K562 (cell line): ENCODE measurements around the gene ABCG1. TPM values are rescaled to one million over a fixed set of nuclear protein-coding genes. Genes with fewer than 3 reads are reported as not detected.

ENCODE experiments used
- CHCHD3 ChIP-seq: fragments of 250-450 bp; sonication (Bioruptor Pico); IDR thresholded peaks from 2 replicates; pipeline ENCODE4 v2.1.2; 2022; ENCODE audit warnings: mild to moderate bottlenecking
- CREB3 ChIP-seq: fragments of 450-650 bp; conservative IDR thresholded peaks from 2 replicates; pipeline ENCODE4 v1.6.1; 2016; ENCODE audit warnings: missing genetic modification characterization, low read depth, mild to moderate bottlenecking, missing compliant biosample characterization, moderate library complexity
- ETV6 ChIP-seq, 3 experiments: fragments of 150-350 bp in 1 of 3; sonication (generic) in 1 of 3; formaldehyde crosslinking in 1 of 3; IDR thresholded peaks; 2 replicates each; pipeline versions ENCODE4 v1.6.1 to v1.8.0; 2014 to 2022; ENCODE audit warnings: borderline replicate concordance in 2 of 3, low read depth in 2 of 3, antibody characterized with exemption in 1 of 3, low read length in 1 of 3, mild to moderate bottlenecking in 1 of 3, missing genetic modification reagents in 1 of 3
- HDAC3 ChIP-seq: fragments of 450-650 bp; IDR thresholded peaks from 2 replicates; pipeline ENCODE4 v1.6.1; 2018; ENCODE audit warnings: borderline replicate concordance, mild to moderate bottlenecking, moderate library complexity; ENCODE audit not compliant: partially characterized antibody
- ILF3 ChIP-seq: fragments of 450-650 bp; IDR thresholded peaks from 2 replicates; pipeline ENCODE4 v1.6.1; 2018; ENCODE audit warnings: antibody characterized with exemption, mild to moderate bottlenecking, moderate library complexity, borderline replicate concordance
- KLF16 ChIP-seq: IDR thresholded peaks from 2 replicates; pipeline ENCODE4 v1.6.1; 2016; ENCODE audit warnings: antibody characterized with exemption
- NCOA1 ChIP-seq: fragments of 450-650 bp; IDR thresholded peaks from 2 replicates; pipeline ENCODE4 v1.6.1; 2016; ENCODE audit warnings: low read depth
- PCBP2 ChIP-seq: fragments of 200-400 bp; formaldehyde crosslinking; IDR thresholded peaks from 2 replicates; pipeline ENCODE4 v1.6.1; 2018; ENCODE audit warnings: low read length, low read depth, mild to moderate bottlenecking, moderate library complexity; ENCODE audit not compliant: poor library complexity, severe bottlenecking
- ZBTB11 ChIP-seq, 3 experiments: fragments of 200-800 bp in 1 of 3; fragments of 250-450 bp in 1 of 3; fragments of 450-650 bp in 1 of 3; sonication (Bioruptor Pico) in 1 of 3; sonication (Bioruptor generic) in 1 of 3; formaldehyde crosslinking in 1 of 3; IDR thresholded peaks; 2 replicates each; pipeline versions ENCODE4 v1.6.1 to v1.8.0; 2016 to 2022; ENCODE audit warnings: mild to moderate bottlenecking in 2 of 3, missing genetic modification characterization in 2 of 3, missing compliant biosample characterization in 1 of 3, moderate library complexity in 1 of 3
- ZBTB43 ChIP-seq: sonication (generic); formaldehyde crosslinking; IDR thresholded peaks from 2 replicates; pipeline ENCODE4 v1.8.0; 2023; ENCODE audit warnings: mild to moderate bottlenecking, missing genetic modification reagents
- ZNF217 ChIP-seq: sonication (generic); formaldehyde crosslinking; IDR thresholded peaks from 2 replicates; pipeline ENCODE4 v1.8.0; 2022; ENCODE audit warnings: mild to moderate bottlenecking, missing genetic modification reagents
- ZNF232 ChIP-seq: sonication (generic); formaldehyde crosslinking; IDR thresholded peaks from 2 replicates; pipeline ENCODE4 v1.8.0; 2022; ENCODE audit warnings: mild to moderate bottlenecking, missing genetic modification reagents
- ZNF253 ChIP-seq: fragments of 250-450 bp; sonication (Bioruptor Pico); conservative IDR thresholded peaks from 2 replicates; pipeline ENCODE4 v1.6.1; 2021; ENCODE audit warnings: mild to moderate bottlenecking
- ZNF324 ChIP-seq: fragments of 250-450 bp; sonication (Bioruptor Pico); IDR thresholded peaks from 2 replicates; pipeline ENCODE4 v1.4.0; 2020; ENCODE audit warnings: mild to moderate bottlenecking
- ZNF830 ChIP-seq: fragments of 250-450 bp; sonication (Bioruptor Pico); IDR thresholded peaks from 2 replicates; pipeline ENCODE4 v1.5.0; 2021; ENCODE audit warnings: mild to moderate bottlenecking
- polyA plus RNA-seq, 8 experiments: library from polyadenylated mRNA; depleted of rRNA in 4 of 8; stranded (reverse) in 5 of 8; unstranded in 3 of 8; fragments of >200 nt; fragmentation: Nextera tagmentation in 2 of 8; fragmentation: Illumina TruSeq in 1 of 8; extraction: Ambion mirVana in 2 of 8; extraction: Trizol in 1 of 8; gene quantifications; 2 replicates each; pipeline versions ENCODE4 v1.2.1 to v1.2.3, GENCODE V29; 2011 to 2014; ENCODE audit warnings: inconsistent platforms in 1 of 8, missing spikeins in 1 of 8
- total RNA-seq, 7 experiments: library from RNA; depleted of rRNA in 6 of 7; stranded (reverse); fragments of >200 nt in 6 of 7; fragmentation: Illumina TruSeq in 2 of 7; extraction: Trizol in 2 of 7; gene quantifications; 2 replicates each; pipeline versions ENCODE4 v1.2.1 to v1.2.3, GENCODE V29; 2011 to 2021; ENCODE audit warnings: low replicate concordance in 1 of 7
- TF ChIP-seq, protein P1 (sequence below): fragments of 450-650 bp; IDR thresholded peaks from 2 replicates; pipeline ENCODE4 v1.6.1; 2016
- TF ChIP-seq, protein P2 (sequence below): sonication (generic); formaldehyde crosslinking; IDR thresholded peaks from 2 replicates; pipeline ENCODE4 v1.8.0; 2022; ENCODE audit warnings: missing genetic modification reagents, mild to moderate bottlenecking, moderate library complexity, borderline replicate concordance

The ABCG1 gene
- total and polyA plus RNA-seq, 9 of the 15 experiments (the other 6 are each of a cell fraction or from before 2014, with no cell fraction given), result 0.04 to 0.09 TPM; not detected in 7

DNA sequence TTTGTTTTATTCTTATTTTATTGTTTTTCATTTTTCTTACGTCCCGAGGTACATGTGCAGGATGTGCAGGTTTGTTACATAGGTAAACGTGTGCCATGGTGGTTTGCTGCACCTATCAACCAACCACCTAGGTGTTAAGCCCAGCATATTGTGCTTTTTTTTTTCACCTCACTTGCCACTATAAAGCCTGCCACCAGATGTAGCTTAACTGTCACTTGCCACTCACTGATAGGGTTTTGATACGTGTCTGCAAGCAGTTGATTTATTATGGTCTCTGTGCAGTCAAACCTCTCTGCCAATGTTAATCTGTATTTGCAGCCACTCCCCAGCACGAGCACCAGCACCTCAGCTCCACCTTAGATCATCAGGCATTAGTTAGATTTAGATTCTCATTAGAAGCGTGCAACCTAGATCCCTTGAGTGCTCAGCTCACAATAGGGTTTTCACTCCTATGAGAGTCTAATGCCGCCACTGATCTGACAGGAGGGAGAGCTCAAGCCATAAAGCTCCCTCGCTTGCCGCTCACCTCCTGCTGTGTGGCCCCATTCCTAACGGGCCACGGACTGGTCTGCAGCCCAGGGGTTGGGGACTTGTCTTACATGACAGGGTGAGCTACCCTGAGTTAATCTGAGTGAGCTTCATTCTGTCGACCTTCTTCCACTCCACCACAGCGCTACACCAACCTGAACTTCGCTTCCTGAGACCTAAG, 17.9 kb upstream of the ABCG1 start (continued):
- TF ChIP-seq PCBP2 (no peak), ZNF253 (no peak), ZBTB11 (CRISPR knock-in tag; IDR thresholded peaks at IDR 0.05) (no peak), CHCHD3 (CRISPR knock-in tag) (no peak), KLF16 (no peak), ZBTB43 (CRISPR knock-in tag) (no peak), ZNF324 (CRISPR knock-in tag) (no peak), ZNF217 (no peak), NCOA1 (no peak), ETV6 (IDR thresholded peaks at IDR 0.05; ENCODE audit: borderline replicate concordance in 1 of 2, low read depth in 2 of 2, low read length in 1 of 2) (no peak), ETV6 (CRISPR knock-in tag; IDR thresholded peaks at IDR 0.05; ENCODE audit: borderline replicate concordance) (no peak), ILF3 (no peak), HDAC3 (no peak), ZNF232 (CRISPR knock-in tag) (no peak), CREB3 (no peak), ZNF830 (CRISPR knock-in tag) (no peak)
- TF ChIP-seq, protein P1, sequence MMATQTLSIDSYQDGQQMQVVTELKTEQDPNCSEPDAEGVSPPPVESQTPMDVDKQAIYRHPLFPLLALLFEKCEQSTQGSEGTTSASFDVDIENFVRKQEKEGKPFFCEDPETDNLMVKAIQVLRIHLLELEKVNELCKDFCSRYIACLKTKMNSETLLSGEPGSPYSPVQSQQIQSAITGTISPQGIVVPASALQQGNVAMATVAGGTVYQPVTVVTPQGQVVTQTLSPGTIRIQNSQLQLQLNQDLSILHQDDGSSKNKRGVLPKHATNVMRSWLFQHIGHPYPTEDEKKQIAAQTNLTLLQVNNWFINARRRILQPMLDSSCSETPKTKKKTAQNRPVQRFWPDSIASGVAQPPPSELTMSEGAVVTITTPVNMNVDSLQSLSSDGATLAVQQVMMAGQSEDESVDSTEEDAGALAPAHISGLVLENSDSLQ, result peak; percentile 63
- TF ChIP-seq, protein P2, sequence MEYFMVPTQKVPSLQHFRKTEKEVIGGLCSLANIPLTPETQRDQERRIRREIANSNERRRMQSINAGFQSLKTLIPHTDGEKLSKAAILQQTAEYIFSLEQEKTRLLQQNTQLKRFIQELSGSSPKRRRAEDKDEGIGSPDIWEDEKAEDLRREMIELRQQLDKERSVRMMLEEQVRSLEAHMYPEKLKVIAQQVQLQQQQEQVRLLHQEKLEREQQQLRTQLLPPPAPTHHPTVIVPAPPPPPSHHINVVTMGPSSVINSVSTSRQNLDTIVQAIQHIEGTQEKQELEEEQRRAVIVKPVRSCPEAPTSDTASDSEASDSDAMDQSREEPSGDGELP, result no peak
